K562 (cell line): ENCODE measurements around the gene THAP12. TPM values are rescaled to one million over a fixed set of nuclear protein-coding genes. Genes with fewer than 3 reads are reported as not detected.

Source experiments
- CHAMP1 ChIP-seq: fragments of 450-650 bp; IDR thresholded peaks from 2 replicates; pipeline ENCODE4 v1.6.1; 2016; ENCODE audit warnings: mild to moderate bottlenecking
- ETS1 ChIP-seq: conservative IDR thresholded peaks from 2 replicates; pipeline ENCODE4 v1.6.1; 2011; ENCODE audit warnings: low read depth, mild to moderate bottlenecking, low read length; ENCODE audit not compliant: control insufficient read depth
- FOXJ2 ChIP-seq: fragments of 200-800 bp; sonication (Bioruptor generic); IDR thresholded peaks from 2 replicates; pipeline ENCODE4 v1.6.1; 2016; ENCODE audit warnings: missing genetic modification characterization, missing compliant biosample characterization
- GATAD2B ChIP-seq: fragments of 450-650 bp; IDR thresholded peaks from 2 replicates; pipeline ENCODE4 v1.6.1; 2017; ENCODE audit warnings: mild to moderate bottlenecking, borderline replicate concordance
- HCFC1 ChIP-seq: IDR thresholded peaks from 2 replicates; pipeline ENCODE4 v1.6.1; 2012; ENCODE audit warnings: low read depth, low read length, improper control_type of control experiment
- LARP7 ChIP-seq: fragments of 450-650 bp; IDR thresholded peaks from 2 replicates; pipeline ENCODE4 v1.6.1; 2016
- NCOR1 ChIP-seq: fragments of 450-650 bp; IDR thresholded peaks from 2 replicates; pipeline ENCODE4 v1.6.1; 2016; ENCODE audit warnings: mild to moderate bottlenecking, moderate library complexity
- POLR2H ChIP-seq: IDR thresholded peaks from 2 replicates; pipeline ENCODE4 v1.6.1; 2016; ENCODE audit warnings: missing genetic modification characterization, low read depth, mild to moderate bottlenecking, control low read depth, missing compliant biosample characterization, moderate library complexity
- PRMT5 ChIP-seq: sonication (generic); formaldehyde crosslinking; IDR thresholded peaks from 2 replicates; pipeline ENCODE4 v1.5.0; 2020; ENCODE audit warnings: missing genetic modification reagents
- RERE ChIP-seq: sonication (generic); formaldehyde crosslinking; IDR thresholded peaks from 2 replicates; pipeline ENCODE4 v1.8.0; 2023; ENCODE audit warnings: missing genetic modification reagents, mild to moderate bottlenecking, borderline replicate concordance
- RFX7 ChIP-seq: fragments of 250-450 bp; sonication (Bioruptor Pico); IDR thresholded peaks from 2 replicates; pipeline ENCODE4 v1.5.1; 2021; ENCODE audit warnings: mild to moderate bottlenecking
- SMARCC2 ChIP-seq: fragments of 450-650 bp; IDR thresholded peaks from 2 replicates; pipeline ENCODE4 v1.6.1; 2017; ENCODE audit warnings: antibody characterized with exemption, moderate library complexity, mild to moderate bottlenecking, low read depth
- STAT5B ChIP-seq: fragments of 250-450 bp; sonication (Bioruptor Pico); IDR thresholded peaks from 2 replicates; pipeline ENCODE4 v1.8.0; 2021; ENCODE audit warnings: mild to moderate bottlenecking, inconsistent platforms
- THRAP3 ChIP-seq: fragments of 450-650 bp; IDR thresholded peaks from 2 replicates; pipeline ENCODE4 v1.6.1; 2016; ENCODE audit warnings: mild to moderate bottlenecking, inconsistent platforms, borderline replicate concordance
- TOE1 ChIP-seq, 2 experiments: fragments of 450-650 bp in 1 of 2; sonication (generic) in 1 of 2; formaldehyde crosslinking in 1 of 2; IDR thresholded peaks; 2 replicates each; pipeline versions ENCODE4 v1.7.1 to v1.8.0; 2016 to 2022; ENCODE audit warnings: borderline replicate concordance in 2 of 2, mild to moderate bottlenecking in 2 of 2, antibody characterized with exemption in 1 of 2, inconsistent platforms in 1 of 2, low read depth in 1 of 2, missing genetic modification reagents in 1 of 2, moderate library complexity in 1 of 2
- XRCC4 ChIP-seq: IDR thresholded peaks from one replicate; pipeline ENCODE4 v1.6.1; 2011; ENCODE audit not compliant: insufficient read depth, insufficient read length; ENCODE audit errors: extremely low read depth
- ZBTB43 ChIP-seq: sonication (generic); formaldehyde crosslinking; IDR thresholded peaks from 2 replicates; pipeline ENCODE4 v1.8.0; 2023; ENCODE audit warnings: mild to moderate bottlenecking, missing genetic modification reagents
- polyA plus RNA-seq, 8 experiments: library from polyadenylated mRNA; depleted of rRNA in 4 of 8; stranded (reverse) in 5 of 8; unstranded in 3 of 8; fragments of >200 nt; fragmentation: Nextera tagmentation in 2 of 8; fragmentation: Illumina TruSeq in 1 of 8; extraction: Ambion mirVana in 2 of 8; extraction: Trizol in 1 of 8; gene quantifications; 2 replicates each; pipeline versions ENCODE4 v1.2.1 to v1.2.3, GENCODE V29; 2011 to 2014; ENCODE audit warnings: inconsistent platforms in 1 of 8, missing spikeins in 1 of 8
- total RNA-seq, 7 experiments: library from RNA; depleted of rRNA in 6 of 7; stranded (reverse); fragments of >200 nt in 6 of 7; fragmentation: Illumina TruSeq in 2 of 7; extraction: Trizol in 2 of 7; gene quantifications; 2 replicates each; pipeline versions ENCODE4 v1.2.1 to v1.2.3, GENCODE V29; 2011 to 2021; ENCODE audit warnings: low replicate concordance in 1 of 7

THAP12 gene
- total and polyA plus RNA-seq, 9 of the 15 experiments (the other 6 are each of a cell fraction or from before 2014, with no cell fraction given), result 28.1 to 103 (median 57.8) TPM

- TF ChIP-seq RERE (CRISPR knock-in tag), result no peak
- TF ChIP-seq CHAMP1, result no peak
- TF ChIP-seq POLR2H (tag), result no peak
- TF ChIP-seq GATAD2B, result peak; percentile 76; the same call in 1 of the 2 replicates
- no peak for TF ChIP-seq ZBTB43 (CRISPR knock-in tag)
- TF ChIP-seq SMARCC2, result no peak
- no peak for TF ChIP-seq THRAP3
- TF ChIP-seq RFX7, result no peak
- no peak for TF ChIP-seq XRCC4
- TF ChIP-seq PRMT5 (CRISPR knock-in tag), result no peak
- no peak for TF ChIP-seq STAT5B (CRISPR knock-in tag)
- no peak for TF ChIP-seq NCOR1
- TF ChIP-seq FOXJ2, result no peak
- TF ChIP-seq TOE1 (IDR thresholded peaks at IDR 0.05; ENCODE audit: borderline replicate concordance), result no peak
- TF ChIP-seq TOE1 (CRISPR knock-in tag; IDR thresholded peaks at IDR 0.05; ENCODE audit: borderline replicate concordance, low read depth), result no peak
- no peak for TF ChIP-seq ETS1
- no peak for TF ChIP-seq LARP7
- TF ChIP-seq HCFC1, result no peak
Observed at GRCh38 chr11:76380159-76380976, 564 bp downstream of the THAP12 start (continued).
